ENCODE measurements around the gene DENND1A.

The DENND1A gene

GRCh38 chr9:123347289-123348060 is 582.5 kb downstream of the DENND1A start:
- Histone ChIP-seq H3K36me3 (ENCODE audit: low read length) (no peaks in the 10 kb centered on the region), H3K9me3 (ENCODE audit: insufficient read depth, low read length) (no peaks in the 10 kb centered on the region), H4K20me1 (ENCODE audit: low read depth, low read length) (no peaks in the 10 kb centered on the region), H3K79me2 (ENCODE audit: insufficient read depth, low read length) (no peaks in the 10 kb centered on the region), H3K27me3 (ENCODE audit: low read length) (no peaks in the 10 kb centered on the region), H3K27ac (ENCODE audit: low read depth, low read length) (no peak overlapping the region), H3K9ac (ENCODE audit: low read length) (no peak overlapping the region), H3F3A (ENCODE audit: insufficient read depth) (peaks cover 58% of the 10 kb centered on the region), H3K4me3 (ENCODE audit: insufficient read depth, low read length, poor library complexity, severe bottlenecking) (no peak overlapping the region), H3K9me2 (replicated peaks; ENCODE audit: insufficient read depth, low read length) (no peaks in the 10 kb centered on the region), H3K4me2 (ENCODE audit: low read depth, low read length, poor library complexity, severe bottlenecking) (no peak overlapping the region), H2AFZ (ENCODE audit: low read depth, low read length, severe bottlenecking) (no peak overlapping the region)
- TF ChIP-seq CTCF (IDR thresholded peaks at IDR 0.05; ENCODE audit: insufficient read depth, low read length, poor library complexity, severe bottlenecking) (no peak), EZH2phosphoT487 (conservative IDR thresholded peaks at IDR 0.05; ENCODE audit: low read length) (no peak)

- no peaks in the 10 kb centered on the region for H3K9me2 ChIP-seq (replicated peaks; ENCODE audit: insufficient read depth, low read length)
- peaks cover 61% of the 10 kb centered on the region for H3F3A ChIP-seq (ENCODE audit: insufficient read depth)
- no peak overlapping the region for H3K9ac ChIP-seq (ENCODE audit: low read length)
- H3K27ac ChIP-seq (ENCODE audit: low read depth, low read length) = no peak overlapping the region
- no peak overlapping the region for H3K4me2 ChIP-seq (ENCODE audit: low read depth, low read length, poor library complexity, severe bottlenecking)
- H3K36me3 ChIP-seq (ENCODE audit: low read length) = no peaks in the 10 kb centered on the region
- H3K4me3 ChIP-seq (ENCODE audit: insufficient read depth, low read length, poor library complexity, severe bottlenecking) = no peak overlapping the region
- no peaks in the 10 kb centered on the region for H3K79me2 ChIP-seq (ENCODE audit: insufficient read depth, low read length)
- no peaks in the 10 kb centered on the region for H4K20me1 ChIP-seq (ENCODE audit: low read depth, low read length)
- TF ChIP-seq EZH2phosphoT487 (conservative IDR thresholded peaks at IDR 0.05; ENCODE audit: low read length) = no peak
- TF ChIP-seq CTCF (IDR thresholded peaks at IDR 0.05; ENCODE audit: insufficient read depth, low read length, poor library complexity, severe bottlenecking) = no peak
- H3K27me3 ChIP-seq (ENCODE audit: low read length) = no peaks in the 10 kb centered on the region
- H3K9me3 ChIP-seq (ENCODE audit: insufficient read depth, low read length) = no peaks in the 10 kb centered on the region
- H2AFZ ChIP-seq (ENCODE audit: low read depth, low read length, severe bottlenecking) = no peak overlapping the region
Observed at GRCh38 chr9:123346826-123347225, 583.1 kb downstream of the DENND1A start.

GRCh38 chr9:123346026-123346425 is 583.9 kb downstream of the DENND1A start:
- Histone ChIP-seq H3F3A (ENCODE audit: insufficient read depth) (peaks cover 69% of the 10 kb centered on the region), H3K9me2 (replicated peaks; ENCODE audit: insufficient read depth, low read length) (no peaks in the 10 kb centered on the region), H3K9ac (ENCODE audit: low read length) (peak overlapping the region; percentile 29), H4K20me1 (ENCODE audit: low read depth, low read length) (no peaks in the 10 kb centered on the region), H3K27ac (ENCODE audit: low read depth, low read length) (peak overlapping the region; percentile 94), H3K79me2 (ENCODE audit: insufficient read depth, low read length) (no peaks in the 10 kb centered on the region), H3K9me3 (ENCODE audit: insufficient read depth, low read length) (no peaks in the 10 kb centered on the region), H3K4me3 (ENCODE audit: insufficient read depth, low read length, poor library complexity, severe bottlenecking) (no peak overlapping the region), H3K4me2 (ENCODE audit: low read depth, low read length, poor library complexity, severe bottlenecking) (peak overlapping the region; percentile 40), H3K36me3 (ENCODE audit: low read length) (no peaks in the 10 kb centered on the region), H3K27me3 (ENCODE audit: low read length) (no peaks in the 10 kb centered on the region), H2AFZ (ENCODE audit: low read depth, low read length, severe bottlenecking) (peak overlapping the region; percentile 40)
- TF ChIP-seq EZH2phosphoT487 (conservative IDR thresholded peaks at IDR 0.05; ENCODE audit: low read length) (no peak), CTCF (IDR thresholded peaks at IDR 0.05; ENCODE audit: insufficient read depth, low read length, poor library complexity, severe bottlenecking) (no peak)

All from SU-DHL-6 (cell line).